ENCODE measurements around the gene ZNF100.
"Not testable (repeated sequence)": the region's sequence is repeated elsewhere in the genome, so short reads cannot be mapped to it uniquely, and the experiment has no call there.

Gene ZNF100

DNA sequence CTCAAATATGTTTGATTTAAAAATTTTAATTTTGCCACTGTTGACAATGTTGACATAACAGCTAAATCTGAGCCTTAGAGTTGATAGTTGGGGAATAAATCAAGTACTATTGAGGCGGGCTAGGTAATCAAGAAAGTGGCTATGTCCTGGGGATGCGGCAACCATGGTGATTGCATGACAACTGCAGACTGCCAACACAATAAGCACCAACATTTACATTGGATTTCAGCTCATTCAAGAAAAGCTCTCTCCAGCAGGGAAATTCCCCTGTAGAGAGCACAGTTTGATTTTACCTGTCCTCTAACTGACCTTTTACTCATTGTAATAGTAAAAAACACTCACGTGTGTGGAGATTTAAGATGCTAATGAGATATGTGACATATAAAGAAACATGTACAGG, 63.1 kb downstream of the ZNF100 start:
- no peak for DNase-seq (ENCODE audit: low read depth)

DNA sequence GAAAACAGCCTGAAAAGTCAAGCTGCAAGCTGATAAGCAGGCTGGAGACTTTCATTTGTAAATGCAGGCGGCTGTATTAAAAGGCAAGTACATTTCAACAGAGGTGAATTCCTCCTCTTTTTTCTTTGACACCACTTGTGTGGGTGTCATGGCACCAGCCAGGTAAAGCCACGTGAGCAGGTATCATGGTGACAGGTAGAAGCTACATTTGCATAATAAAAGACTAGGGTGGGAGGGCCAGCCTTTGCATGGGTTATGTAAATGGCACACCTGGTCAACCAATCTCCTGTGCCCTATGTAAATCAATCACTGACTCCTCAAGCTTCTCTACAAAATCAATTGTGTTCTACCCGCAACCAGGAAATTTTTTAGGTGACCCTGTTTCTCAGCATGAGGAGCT, 68.2 kb downstream of the ZNF100 start:
- no peak for DNase-seq (ENCODE audit: low read depth)

DNA sequence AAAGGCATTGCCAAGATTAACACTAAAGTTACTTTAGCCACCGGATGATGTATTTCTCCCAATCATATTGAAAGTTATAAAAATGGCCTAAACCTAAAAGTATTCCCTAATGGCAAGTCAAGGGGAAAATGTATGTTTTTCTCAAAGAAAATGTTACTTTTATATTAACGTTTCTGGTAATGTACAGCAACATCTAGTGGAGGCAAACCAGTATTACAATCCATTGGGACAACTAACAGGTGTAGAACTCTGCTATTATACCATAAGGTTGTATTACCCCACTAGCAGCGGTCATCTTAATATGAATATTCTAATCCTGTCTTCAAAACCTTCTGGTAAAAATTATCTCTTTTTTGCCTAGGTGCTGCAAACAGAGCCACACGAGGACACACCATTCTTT, 69.2 kb downstream of the ZNF100 start:
- DNase-seq (ENCODE audit: low read depth), result no peak

DNA sequence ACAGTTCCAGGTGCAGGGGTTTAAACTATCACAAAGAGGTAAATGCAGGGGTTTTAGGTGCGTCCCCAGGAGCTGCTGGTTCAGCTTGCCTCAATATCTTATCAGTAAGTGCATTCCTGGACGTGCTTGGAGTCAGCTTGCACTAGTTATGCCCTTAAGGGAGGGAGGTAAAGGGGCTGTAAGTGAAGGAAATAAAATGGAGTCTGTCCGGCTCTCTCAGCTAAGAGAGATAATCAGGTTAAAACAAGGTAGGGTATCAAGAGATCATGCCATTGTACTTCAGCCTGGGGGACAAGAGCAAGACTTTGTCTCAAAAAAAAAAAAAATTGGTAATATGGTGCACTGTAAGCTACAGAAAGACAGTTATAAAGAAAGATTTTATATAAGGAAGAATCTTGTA, 69.7 kb downstream of the ZNF100 start:
- no peak for DNase-seq (ENCODE audit: low read depth)

DNA sequence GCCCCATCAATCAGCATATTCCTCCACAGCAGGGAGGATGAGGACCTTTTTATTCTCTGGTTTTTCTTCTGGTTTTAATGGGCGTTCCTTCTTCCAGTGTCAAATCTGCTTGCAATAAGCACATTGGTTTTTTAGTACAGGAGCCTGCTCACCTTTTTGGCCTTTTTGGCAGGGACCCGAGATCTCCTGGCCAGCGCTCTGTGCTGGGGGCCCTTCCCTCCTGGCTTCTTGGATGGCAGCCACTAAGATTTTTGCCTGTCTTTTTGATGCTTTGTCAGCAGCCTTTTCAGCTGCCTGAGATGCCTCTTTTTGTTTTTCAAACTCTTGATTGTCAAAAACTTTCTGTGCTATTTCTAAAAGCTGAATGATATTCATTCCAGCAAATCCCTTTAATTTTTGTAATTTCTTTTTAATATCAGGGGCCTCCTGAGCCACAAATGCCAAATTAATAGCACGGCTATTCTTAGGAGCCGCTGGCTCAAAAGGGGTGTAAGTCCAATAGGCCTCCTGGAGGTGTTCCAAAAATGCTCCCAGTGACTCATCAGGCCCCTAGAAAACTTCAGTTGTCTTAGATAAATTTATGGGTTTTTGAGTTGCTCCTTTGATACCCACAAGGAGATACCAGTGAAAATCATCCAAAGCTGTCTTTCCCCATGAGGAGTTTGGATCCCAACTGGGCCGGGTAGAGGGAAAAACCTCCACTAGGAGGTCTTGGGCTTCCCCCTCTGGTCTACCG, 73.0 kb downstream of the ZNF100 start:
- DNase-seq (ENCODE audit: low read depth), result no peak

DNA sequence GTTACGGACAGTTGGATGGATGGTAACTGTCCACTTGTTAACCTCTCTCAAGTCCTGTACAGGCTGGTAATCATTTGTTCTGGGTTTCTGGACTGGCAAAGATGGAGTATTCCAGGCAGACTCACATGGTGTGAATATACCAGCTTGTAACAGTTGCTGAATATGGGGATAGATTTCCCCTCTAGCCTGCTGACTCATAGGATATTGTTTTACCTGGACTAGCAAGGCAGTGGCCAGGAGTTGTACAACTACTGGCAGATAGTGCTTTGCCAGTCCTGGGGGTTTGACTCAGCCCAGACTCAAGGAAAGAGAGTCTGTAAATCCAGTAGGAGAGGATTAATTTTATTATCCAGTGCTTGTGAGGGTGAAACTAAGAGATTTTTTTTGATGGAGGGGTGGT, 74.0 kb downstream of the ZNF100 start:
- DNase-seq (ENCODE audit: low read depth), result no peak

DNA sequence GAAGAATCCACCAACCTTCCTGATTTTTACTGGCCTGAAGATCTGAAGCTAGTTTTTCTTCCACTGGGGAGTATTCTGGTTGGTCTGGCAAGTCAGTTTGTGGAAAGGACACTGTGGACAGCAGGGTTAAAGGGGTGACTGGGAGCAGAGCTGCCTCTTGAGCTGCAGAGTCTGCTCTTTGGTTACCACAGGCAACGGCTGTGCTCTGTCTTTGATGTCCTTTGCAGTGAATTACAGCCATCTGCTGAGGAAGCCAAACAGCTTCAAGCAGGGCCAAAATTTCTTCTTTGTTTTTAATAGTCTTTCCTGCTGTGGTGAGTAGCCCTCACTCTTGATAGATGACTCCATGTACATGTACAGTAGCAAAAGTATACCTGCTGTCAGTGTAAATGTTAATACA, 75.7 kb downstream of the ZNF100 start:
- DNase-seq (ENCODE audit: low read depth), result no peak

DNA sequence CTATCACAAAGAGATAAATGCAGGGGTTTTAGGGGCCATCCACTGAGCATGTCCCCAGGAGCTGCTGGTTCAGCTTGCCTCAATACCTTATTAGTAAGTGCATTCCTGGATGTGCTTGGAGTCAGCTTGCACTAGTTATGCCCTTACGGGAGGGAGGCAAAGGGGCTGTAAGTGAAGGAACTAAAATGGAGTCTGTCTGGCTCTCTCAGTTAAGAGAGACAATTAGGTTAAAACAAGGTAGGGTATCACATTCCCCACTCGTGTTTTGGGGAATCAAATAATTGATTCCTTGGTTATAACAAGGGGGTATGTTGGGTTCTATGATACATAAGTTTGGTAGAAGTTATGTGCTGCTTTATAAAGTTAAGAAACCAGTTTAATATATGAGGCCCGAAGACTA, 78.9 kb downstream of the ZNF100 start:
- no peak for DNase-seq (ENCODE audit: low read depth)

DNA sequence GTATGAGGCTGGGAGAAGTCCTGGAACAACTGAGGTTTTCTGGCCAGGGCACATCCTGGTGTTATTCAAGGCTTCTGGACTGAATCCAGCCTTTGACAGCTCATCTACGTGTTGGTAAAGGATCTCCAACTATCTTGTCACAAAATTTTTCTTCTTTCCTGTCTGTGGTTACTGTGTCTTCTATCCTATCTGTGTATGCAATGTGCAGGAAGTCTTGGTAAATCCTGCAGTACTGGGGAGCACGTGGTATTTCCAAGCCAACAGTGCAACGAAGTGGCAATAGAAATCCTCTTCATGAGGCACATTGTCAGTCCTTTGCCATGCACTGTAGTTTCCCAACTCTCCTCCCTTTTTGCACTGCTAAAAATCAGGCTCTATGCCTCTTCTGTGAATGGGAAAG, 86.7 kb downstream of the ZNF100 start:
- no peak for DNase-seq (ENCODE audit: low read depth)

DNA sequence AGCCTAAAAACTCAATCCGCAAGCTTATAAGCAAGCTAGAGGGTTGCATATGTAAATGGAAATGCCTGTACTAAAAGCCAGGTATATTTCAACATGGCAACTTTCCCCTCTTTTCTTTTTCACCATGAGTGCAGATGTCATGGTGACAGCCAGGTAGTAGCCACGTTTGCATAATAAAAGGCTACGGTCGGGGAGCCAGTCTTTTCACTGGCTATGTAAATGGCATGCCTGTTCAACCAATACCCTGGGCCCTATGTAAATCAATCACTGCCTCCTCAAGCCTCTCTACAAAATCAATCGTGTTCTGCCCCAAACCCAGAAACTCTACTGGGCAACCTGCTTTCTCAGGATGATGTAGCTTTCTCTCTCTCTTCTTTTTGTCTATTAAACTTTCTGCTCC, 87.4 kb downstream of the ZNF100 start:
- no peak for DNase-seq (ENCODE audit: low read depth)

DNA sequence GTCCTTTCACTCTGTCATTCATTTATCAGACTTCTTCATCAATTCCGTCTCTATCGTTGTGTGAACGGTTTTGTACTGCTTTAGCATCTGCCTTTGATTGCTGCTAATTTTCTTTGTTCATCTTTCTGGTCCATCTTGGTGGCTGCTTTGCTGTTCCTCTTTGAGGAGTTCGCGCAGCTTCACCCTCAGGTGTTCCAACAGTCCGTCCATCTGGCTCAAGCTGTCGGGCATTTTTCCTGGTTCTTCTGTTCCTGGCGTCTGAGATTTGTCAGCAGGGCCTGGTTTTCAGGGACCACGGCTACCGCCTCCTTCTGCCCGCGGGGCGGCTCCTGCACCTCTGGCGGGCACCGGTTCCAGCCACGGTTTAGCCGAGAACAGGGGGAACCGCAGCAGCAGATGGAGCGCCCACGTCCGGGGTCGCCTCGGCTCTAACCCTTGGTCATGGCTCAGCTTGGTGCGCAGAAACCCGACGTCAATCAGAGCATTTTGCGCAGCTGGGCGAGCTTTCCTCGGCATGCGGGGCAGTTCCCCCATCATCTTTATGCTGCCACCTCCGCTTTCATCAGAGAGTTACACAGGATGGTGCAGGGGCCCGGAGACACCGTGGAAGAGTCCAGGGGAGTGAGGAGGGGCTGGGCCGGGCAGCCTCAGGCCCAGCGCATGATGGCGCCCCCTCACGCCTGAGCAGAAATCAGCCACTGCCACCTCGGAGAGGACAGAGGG, 89.5 kb downstream of the ZNF100 start:
- no peak for DNase-seq (ENCODE audit: low read depth)

DNA sequence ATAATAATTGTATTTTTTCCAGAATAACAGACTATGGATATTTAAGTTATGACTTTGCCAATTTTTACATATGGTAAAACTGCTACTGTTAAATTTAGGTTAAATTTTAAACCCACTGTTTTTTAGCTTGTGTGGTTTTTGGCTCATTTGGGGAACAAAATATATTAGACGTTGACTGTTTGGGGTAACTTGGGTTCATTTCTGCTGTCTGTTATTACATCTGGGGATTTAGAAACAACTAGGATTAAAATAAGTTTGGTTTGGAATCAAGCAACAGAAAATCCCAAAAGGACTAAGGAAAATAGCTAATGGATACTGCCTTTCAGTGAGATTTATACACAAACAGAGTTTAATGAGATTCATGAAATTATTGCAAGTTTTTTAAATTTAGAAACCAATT, 92.9 kb downstream of the ZNF100 start:
- no peak for DNase-seq (ENCODE audit: low read depth)

DNA sequence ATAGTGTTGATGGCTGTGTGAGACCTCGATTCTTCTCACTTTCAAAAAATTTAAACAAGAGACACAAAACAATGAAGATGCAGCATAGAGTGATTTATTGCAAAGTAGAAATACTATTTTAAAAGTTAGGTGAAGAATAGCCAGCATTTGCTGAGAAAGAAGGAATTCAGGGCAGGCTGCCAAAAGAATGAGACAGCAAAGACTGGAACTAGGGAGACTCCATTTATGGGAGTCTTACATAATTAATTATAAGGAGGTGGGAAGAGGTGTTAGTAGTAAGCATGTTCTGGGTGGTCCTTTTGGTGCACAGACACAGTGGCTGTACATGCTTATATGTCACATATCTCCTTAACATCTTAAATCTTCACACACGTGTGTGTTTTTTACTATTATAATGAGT, 93.9 kb downstream of the ZNF100 start:
- DNase-seq (ENCODE audit: low read depth), result not testable (repeated sequence)

Measured in stimulated activated CD4-positive, alpha-beta T cell treated with anti-CD3 and anti-CD28 coated beads, Interleukin-2, amount 100 ng/mL, for 4 hours (primary cell).